ENCODE measurements around the gene ELOVL1.

The ELOVL1 gene

DNA sequence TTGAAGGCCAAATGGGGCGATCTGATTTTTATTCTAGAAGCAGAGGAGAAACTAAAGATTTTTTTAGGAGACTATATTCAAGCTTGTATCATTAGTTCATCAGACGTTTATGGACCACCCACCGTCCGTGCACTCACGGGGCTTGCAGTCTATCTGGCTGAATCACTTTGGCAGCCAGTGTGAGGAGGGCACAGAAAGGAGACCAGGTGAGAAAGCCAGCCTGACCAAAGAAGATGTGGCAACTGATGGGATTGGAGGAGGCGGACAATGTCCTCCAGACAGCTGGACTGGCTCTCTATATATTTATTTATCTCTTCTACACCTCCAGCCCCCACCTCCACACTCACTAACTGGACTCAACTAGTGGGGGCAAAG is 822 bp upstream of the ELOVL1 start:
- TF ChIP-seq, protein P1, sequence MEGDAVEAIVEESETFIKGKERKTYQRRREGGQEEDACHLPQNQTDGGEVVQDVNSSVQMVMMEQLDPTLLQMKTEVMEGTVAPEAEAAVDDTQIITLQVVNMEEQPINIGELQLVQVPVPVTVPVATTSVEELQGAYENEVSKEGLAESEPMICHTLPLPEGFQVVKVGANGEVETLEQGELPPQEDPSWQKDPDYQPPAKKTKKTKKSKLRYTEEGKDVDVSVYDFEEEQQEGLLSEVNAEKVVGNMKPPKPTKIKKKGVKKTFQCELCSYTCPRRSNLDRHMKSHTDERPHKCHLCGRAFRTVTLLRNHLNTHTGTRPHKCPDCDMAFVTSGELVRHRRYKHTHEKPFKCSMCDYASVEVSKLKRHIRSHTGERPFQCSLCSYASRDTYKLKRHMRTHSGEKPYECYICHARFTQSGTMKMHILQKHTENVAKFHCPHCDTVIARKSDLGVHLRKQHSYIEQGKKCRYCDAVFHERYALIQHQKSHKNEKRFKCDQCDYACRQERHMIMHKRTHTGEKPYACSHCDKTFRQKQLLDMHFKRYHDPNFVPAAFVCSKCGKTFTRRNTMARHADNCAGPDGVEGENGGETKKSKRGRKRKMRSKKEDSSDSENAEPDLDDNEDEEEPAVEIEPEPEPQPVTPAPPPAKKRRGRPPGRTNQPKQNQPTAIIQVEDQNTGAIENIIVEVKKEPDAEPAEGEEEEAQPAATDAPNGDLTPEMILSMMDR (IDR thresholded peaks at IDR 0.05; ENCODE audit: borderline replicate concordance, insufficient read depth, low read depth, low read length): no peak
- H3K4me3 ChIP-seq (ENCODE audit: low read depth, low read length): peak overlapping the region; percentile 91

DNA sequence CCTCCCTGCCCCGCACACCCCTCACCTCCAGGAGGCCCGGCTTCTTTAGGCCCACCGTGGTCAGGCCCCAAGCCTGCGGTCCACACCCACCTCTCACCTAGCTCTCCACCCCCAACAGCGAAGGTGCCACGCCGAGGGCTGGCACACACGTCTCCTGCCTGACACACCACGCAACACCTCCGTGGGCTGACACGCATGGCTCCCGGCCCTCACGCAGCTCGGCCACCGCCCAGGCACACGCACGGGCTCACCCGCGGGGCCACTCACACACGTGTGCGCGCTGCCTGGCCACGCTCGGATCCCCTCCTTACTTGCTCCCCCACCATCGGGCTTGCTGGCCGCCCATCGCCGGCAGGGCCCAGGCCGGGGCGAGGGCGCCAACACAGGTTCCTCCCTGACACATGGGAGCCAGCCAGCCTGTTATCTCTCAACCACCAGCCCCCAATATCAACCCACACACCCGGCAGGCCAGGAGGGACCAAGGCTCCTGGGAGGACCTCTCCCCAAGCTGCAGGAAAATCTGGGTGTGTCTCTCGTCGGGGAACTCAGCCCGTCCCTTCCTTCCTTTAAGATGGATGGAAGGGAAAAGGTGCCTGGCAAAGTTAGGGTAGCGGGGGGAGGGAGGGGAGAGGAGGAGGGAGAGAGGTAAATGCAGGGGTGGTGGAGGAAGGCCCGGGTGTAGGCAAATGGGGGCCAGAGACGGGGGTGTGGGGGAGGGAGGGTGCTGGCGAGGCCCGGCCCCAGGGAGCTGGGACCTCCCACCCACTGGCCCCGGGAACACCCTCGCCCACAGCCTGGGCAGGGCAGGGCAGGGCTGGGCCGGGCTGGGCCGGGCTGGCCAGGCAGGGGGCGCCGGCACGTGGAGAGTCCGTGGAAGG is 546 bp downstream of the ELOVL1 start:
- TF ChIP-seq, protein P1 (IDR thresholded peaks at IDR 0.05; ENCODE audit: borderline replicate concordance, insufficient read depth, low read depth, low read length): no peak

DNA sequence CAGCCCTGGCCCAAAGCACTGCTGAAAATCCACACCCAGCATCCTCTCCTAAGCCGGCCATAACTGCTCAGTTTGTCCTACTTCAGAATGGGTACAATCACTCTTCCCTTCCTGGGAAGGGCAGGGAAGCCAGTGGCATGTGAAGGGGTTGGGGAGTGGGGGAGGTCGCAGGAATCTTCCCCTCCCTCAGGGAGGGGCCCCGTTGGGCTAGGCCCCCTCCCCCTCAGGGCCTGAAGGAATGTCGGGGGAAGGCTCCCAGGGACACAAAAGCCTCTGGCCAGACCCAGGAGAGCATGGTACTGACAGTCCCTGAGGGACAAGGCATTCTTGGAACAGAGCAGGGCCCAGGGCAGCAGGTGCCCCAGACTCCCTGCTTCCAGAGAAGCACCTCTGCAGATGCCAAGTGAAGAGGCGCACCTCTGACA is 1.2 kb downstream of the ELOVL1 start:
- TF ChIP-seq, protein P1 (IDR thresholded peaks at IDR 0.05; ENCODE audit: borderline replicate concordance, insufficient read depth, low read depth, low read length): no peak
- H3K4me3 ChIP-seq (ENCODE audit: low read depth, low read length): peak overlapping the region; percentile 91

More for the DNA sequence above, 546 bp downstream of the ELOVL1 start:
- peak overlapping the region; percentile 91 for H3K4me3 ChIP-seq (ENCODE audit: low read depth, low read length)

GRCh38 chr1:43366179-43366578 is 1.6 kb downstream of the ELOVL1 start:
- peak overlapping the region; percentile 91 for H3K4me3 ChIP-seq (ENCODE audit: low read depth, low read length)
- TF ChIP-seq, protein P1 (IDR thresholded peaks at IDR 0.05; ENCODE audit: borderline replicate concordance, insufficient read depth, low read depth, low read length): no peak

DNA sequence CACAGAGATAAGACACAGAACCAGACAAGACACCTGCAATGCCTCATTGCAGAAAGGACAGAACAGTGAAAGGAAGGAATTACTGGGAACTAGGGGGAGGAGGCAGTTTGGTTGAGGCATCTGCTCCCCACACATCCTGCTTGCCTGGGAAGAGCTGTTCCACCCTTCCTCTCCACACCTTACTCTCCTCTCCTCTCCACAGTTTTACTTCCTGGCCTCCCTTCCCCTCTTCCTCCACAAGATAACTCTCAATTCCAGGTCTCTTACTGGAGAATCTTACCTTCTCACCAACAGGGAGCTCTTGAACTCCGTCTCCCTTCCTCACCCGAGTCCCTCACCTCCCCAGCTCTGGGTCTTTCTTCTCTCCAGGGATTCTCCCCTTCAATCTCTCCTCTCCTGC is 2.1 kb downstream of the ELOVL1 start:
- TF ChIP-seq, protein P1 (IDR thresholded peaks at IDR 0.05; ENCODE audit: borderline replicate concordance, insufficient read depth, low read depth, low read length): no peak
- no peak overlapping the region for H3K4me3 ChIP-seq (ENCODE audit: low read depth, low read length)

DNA sequence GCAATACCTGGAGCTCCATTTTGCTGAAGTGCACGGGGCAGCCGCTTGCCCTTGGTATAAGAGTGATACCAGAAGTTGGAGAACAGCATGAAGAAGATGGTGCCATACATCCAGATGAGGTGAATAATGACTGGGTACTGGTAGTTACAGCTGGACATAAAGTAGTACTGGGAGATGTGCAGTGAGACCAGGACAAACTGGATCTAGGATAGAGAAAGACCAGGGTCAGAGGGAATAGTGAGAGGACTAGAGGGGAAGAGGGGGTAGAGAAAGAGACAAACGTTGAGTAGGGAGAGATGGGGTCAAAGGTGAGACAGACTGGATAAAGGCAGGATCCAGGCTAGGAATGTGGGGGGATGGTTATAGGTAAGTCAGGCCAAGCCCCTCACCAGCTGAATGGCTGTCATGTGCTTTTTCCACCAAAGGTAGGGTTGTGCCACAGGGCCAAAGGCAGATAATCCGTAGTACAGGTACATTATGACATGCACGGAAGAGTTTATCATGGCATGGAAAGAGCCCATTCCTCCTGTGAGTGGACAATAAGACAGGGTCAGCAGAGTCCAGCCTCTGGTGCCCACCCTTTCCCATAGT is 3.8 kb downstream of the ELOVL1 start:
- no peak overlapping the region for H3K4me3 ChIP-seq (ENCODE audit: low read depth, low read length)
- TF ChIP-seq, protein P1 (IDR thresholded peaks at IDR 0.05; ENCODE audit: borderline replicate concordance, insufficient read depth, low read depth, low read length): no peak
